ENCODE results near the gene KRTAP10-10. TPM values are rescaled to one million over a fixed set of nuclear protein-coding genes. Genes with fewer than 3 reads are reported as not detected.

The KRTAP10-10 gene
- total and polyA plus RNA-seq, 2 of the 8 experiments (the other 6 are each of a cell fraction or from before 2014, with no cell fraction given), result not detected

DNA sequence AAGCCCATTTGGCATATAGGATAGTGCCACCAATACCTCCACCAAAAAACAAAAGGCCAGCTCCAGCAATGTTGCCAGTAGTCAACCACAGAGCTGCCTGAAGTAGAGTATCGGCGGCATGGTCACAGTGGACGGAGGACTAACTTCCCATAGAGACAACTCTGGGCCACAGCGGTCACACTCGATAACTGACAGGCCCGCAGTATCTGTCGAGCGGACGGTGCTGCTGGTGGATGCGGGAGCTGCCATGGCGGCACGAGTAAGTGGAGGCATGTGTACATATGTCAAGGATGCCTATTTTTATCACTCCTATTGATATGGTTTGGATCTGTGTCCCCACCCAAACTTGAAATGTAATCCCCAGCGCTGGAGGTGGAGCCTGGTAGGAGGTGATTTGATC lies 40.7 kb downstream of the KRTAP10-10 start (continued):
- no peak for TF ChIP-seq KDM4A (IDR thresholded peaks at IDR 0.05; ENCODE audit: low read depth, low read length, severe bottlenecking)

Data from H1 (cell line).